ENCODE results near the gene GFAP.

The GFAP gene

DNA sequence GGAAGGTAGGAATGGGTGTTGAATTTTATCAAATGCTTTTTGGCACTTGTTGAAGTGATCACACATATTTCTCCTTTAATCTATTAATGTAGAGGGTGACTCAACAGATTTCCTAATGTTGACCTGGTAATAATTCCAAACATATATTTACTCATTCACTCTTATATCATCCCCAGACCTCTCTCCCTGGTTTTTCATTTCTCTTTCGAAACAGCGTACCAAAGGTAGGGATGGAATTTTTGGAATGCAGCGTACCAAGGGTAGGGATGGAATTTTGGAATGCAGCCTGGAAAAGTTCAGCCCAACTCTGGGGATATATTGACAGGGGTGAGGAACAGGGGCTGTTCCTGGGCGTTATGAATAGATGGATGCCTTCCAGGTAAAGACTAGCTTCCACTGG is 25.0 kb upstream of the GFAP start:
- TF ChIP-seq, protein P1, sequence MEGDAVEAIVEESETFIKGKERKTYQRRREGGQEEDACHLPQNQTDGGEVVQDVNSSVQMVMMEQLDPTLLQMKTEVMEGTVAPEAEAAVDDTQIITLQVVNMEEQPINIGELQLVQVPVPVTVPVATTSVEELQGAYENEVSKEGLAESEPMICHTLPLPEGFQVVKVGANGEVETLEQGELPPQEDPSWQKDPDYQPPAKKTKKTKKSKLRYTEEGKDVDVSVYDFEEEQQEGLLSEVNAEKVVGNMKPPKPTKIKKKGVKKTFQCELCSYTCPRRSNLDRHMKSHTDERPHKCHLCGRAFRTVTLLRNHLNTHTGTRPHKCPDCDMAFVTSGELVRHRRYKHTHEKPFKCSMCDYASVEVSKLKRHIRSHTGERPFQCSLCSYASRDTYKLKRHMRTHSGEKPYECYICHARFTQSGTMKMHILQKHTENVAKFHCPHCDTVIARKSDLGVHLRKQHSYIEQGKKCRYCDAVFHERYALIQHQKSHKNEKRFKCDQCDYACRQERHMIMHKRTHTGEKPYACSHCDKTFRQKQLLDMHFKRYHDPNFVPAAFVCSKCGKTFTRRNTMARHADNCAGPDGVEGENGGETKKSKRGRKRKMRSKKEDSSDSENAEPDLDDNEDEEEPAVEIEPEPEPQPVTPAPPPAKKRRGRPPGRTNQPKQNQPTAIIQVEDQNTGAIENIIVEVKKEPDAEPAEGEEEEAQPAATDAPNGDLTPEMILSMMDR (conservative IDR thresholded peaks at IDR 0.05; ENCODE audit: low read depth, low read length) = no peak
- H3K4me3 ChIP-seq (ENCODE audit: low read depth, low read length) = no peak overlapping the region
- DNase-seq (ENCODE audit: low read depth) = peak; percentile 26

DNA sequence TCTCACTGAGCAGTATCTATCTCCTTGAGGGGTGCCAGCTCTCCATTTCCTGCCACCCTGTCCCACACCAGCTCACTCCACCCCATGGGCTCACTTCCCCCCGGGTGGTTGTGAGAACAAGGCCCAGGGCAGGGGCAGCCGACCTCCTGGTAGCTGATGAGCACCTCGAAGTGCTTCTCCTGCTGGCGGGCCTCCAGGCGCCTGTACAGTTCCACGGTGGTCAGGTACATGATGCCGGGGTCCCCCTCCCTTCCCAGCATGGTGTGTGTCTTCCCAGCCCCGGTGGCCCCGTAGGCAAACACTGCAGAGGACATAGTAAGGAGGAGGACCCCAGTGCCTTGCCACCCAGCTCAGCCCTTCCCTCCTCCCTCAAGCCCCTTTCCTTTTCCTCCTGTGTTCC is 19.8 kb upstream of the GFAP start:
- TF ChIP-seq, protein P1 (conservative IDR thresholded peaks at IDR 0.05; ENCODE audit: low read depth, low read length) = no peak
- no peak overlapping the region for H3K4me3 ChIP-seq (ENCODE audit: low read depth, low read length)
- no peak for DNase-seq (ENCODE audit: low read depth)

DNA sequence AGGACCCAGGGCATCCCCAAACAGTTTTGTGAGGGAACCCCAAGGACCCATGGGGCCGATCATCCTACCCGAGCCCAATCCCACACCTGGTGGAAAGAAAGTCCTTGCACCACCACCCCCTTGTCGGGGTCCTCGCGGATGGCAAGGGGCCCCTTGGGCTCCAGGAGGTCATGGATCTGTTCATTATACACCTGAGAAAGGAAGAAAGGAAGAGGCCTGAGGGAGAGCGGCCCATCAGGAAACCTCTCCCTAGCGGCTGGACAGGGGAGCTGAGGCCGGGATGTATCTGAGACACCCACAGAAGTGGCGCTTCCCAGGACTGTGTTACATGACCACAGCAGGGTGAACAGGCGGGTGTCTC is 19.4 kb upstream of the GFAP start:
- H3K4me3 ChIP-seq (ENCODE audit: low read depth, low read length) = no peak overlapping the region
- DNase-seq (ENCODE audit: low read depth) = no peak
- TF ChIP-seq, protein P1 (conservative IDR thresholded peaks at IDR 0.05; ENCODE audit: low read depth, low read length) = no peak

DNA sequence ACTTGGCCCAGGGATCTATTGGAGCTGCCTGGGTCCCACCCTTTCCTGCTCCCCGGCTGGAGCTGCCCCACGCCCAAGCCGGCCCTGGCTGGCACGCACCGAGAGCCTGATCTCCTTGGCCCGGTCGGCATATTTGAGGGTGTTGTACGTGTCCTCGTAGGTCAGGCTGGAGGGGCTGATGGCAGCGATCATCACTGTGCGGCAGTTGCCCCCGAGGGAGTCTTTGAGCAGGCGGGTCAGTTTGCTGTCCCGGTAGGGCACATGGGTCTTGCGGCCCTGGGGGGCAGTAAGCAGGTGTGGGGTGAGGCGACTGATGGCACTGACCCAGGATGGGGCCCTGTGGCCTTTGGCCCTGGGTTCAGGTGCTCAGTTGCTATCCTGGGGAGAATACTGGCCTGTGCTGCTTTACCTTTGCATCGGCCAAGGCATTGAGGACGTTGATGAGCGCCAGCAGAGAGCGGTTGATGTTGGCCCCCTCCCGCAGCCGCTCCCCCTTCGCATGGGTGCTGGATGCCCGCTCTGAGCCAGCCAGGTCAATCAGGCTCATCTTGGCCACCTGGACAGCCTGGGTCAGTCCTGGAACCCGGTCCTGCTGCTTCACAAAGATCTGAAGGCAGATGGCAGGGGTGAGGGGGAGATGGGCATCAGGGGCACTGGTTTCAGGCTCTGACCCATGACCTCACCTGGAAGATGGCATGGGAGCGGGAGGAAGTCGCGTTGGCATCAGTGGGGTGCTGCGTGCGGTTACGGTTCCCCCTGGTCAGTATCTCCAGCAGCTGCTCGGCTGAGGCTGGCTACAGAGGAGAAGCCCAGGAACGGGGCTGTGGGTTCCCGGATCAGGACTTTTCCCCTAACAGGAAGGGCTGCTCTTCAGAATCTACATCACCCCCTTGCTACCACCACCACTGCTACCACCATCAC is 18.8 kb upstream of the GFAP start:
- TF ChIP-seq, protein P1 (conservative IDR thresholded peaks at IDR 0.05; ENCODE audit: low read depth, low read length) = no peak
- no peak for DNase-seq (ENCODE audit: low read depth)

DNA sequence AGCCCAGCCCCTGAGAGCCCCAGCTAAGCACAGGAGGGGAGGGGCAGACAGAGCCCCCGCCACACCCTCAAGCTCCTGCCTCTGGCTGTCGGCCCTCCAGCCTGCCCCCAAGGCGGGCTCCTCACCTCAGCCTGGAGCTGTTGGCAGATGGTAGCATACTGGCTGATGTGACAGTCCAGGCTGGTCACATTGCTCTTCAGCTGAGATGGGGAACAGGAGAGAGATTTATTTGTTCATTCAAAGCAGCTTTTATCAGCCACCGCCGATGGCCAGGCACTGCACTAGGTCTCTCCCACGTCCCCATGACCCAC is 17.4 kb upstream of the GFAP start:
- TF ChIP-seq, protein P1 (conservative IDR thresholded peaks at IDR 0.05; ENCODE audit: low read depth, low read length) = no peak
- no peak overlapping the region for H3K4me3 ChIP-seq (ENCODE audit: low read depth, low read length)
- DNase-seq (ENCODE audit: low read depth) = no peak

More for the DNA sequence above, 18.8 kb upstream of the GFAP start:
- H3K4me3 ChIP-seq (ENCODE audit: low read depth, low read length) = no peak overlapping the region

DNA sequence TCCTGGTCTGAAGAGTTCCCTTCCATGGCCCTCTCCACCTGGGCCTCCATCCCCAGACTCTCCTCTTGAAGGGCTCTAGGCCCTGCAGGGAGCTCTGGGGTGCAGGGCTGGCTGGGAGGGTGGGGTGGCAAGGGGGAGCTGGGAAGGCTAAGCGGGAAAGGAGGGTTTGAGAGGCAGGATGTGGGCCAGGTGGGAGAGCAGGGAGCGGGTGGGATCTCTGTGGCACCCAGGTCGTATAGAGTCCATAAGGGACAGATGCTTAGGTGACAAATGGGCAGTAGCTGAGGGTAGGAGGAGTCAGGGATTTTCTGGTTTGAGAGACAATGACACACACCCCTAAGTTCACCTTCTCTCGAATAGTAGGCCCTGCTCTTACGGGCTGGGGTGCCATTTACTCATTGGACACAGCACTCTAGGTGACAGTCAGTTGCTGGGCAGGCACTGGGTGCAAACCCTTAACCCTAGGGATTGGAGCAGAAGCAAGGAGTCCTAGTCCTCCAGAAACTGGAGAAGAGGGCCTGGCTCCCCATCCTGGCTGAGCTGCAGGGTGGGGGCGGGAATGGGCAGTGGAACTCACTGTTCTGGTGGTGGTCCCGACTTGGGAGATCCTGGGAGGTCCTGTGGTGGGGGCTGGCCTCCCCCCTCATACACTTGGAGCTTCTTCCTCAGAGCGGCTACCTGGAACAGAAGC is 16.9 kb upstream of the GFAP start:
- DNase-seq (ENCODE audit: low read depth) = no peak
- TF ChIP-seq, protein P1 (conservative IDR thresholded peaks at IDR 0.05; ENCODE audit: low read depth, low read length) = no peak
- H3K4me3 ChIP-seq (ENCODE audit: low read depth, low read length) = no peak overlapping the region

Measured in choroid plexus epithelial cell (primary cell).